Liver (tissue), 9 donors: ENCODE data around the gene NXPE1. TPM values are rescaled to one million over a fixed set of nuclear protein-coding genes. Genes with fewer than 3 reads are reported as not detected.

Experiments
- DNase-seq: peaks from one replicate; pipeline ENCODE4 v3.0.0-alpha.2; 2017; ENCODE audit warnings: low spot score
- H3K27ac ChIP-seq, 2 donors: one replicate each; pipeline ENCODE4 v1.7.0; 2013; ENCODE audit warnings: inconsistent platforms in 2 of 2, low read length in 2 of 2, control low read depth in 1 of 2, low read depth in 1 of 2, mild to moderate bottlenecking in 1 of 2
- H3K27me3 ChIP-seq, 4 donors: one replicate each; pipeline versions ENCODE4 v1.6.1 to v1.7.0; 2013; ENCODE audit warnings: low read length in 3 of 4, inconsistent platforms in 1 of 4, mild to moderate bottlenecking in 1 of 4, moderate library complexity in 1 of 4; ENCODE audit not compliant: control insufficient read depth in 4 of 4, insufficient read depth in 4 of 4
- H3K36me3 ChIP-seq, 4 donors: one replicate each; pipeline versions ENCODE4 v1.6.1 to v1.7.0; 2013; ENCODE audit warnings: low read length in 3 of 4, mild to moderate bottlenecking in 3 of 4, low read depth in 1 of 4, moderate library complexity in 1 of 4; ENCODE audit not compliant: control insufficient read depth in 4 of 4, insufficient read depth in 3 of 4
- H3K4me1 ChIP-seq, 4 donors: one replicate each; pipeline versions ENCODE4 v1.6.1 to v1.7.0; 2013; ENCODE audit warnings: low read length in 3 of 4, mild to moderate bottlenecking in 3 of 4, moderate library complexity in 1 of 4; ENCODE audit not compliant: control insufficient read depth in 4 of 4, insufficient read depth in 4 of 4
- H3K4me3 ChIP-seq, 3 donors: one replicate each; pipeline versions ENCODE4 v1.6.1 to v1.7.0; 2013; ENCODE audit warnings: low read length in 3 of 3, control low read depth in 1 of 3, low read depth in 1 of 3, mild to moderate bottlenecking in 1 of 3
- H3K9ac ChIP-seq, 2 donors: one replicate each; pipeline ENCODE4 v1.7.0; 2013; ENCODE audit warnings: low read length in 2 of 2, mild to moderate bottlenecking in 2 of 2, moderate library complexity in 2 of 2, control low read depth in 1 of 2, low read depth in 1 of 2
- H3K9me3 ChIP-seq, 4 donors: one replicate each; pipeline versions ENCODE4 v1.6.1 to v1.7.0; 2013; ENCODE audit warnings: low read length in 3 of 4; ENCODE audit not compliant: control insufficient read depth in 4 of 4
- ATF3 ChIP-seq: IDR thresholded peaks from 2 replicates; pipeline ENCODE4 v1.6.1; 2016; ENCODE audit warnings: antibody characterized with exemption
- EGR1 ChIP-seq, 2 donors: IDR thresholded peaks; 2 replicates each; pipeline ENCODE4 v1.6.1; 2016 to 2018; ENCODE audit warnings: antibody characterized with exemption in 2 of 2, low read depth in 2 of 2
- FOXA1 ChIP-seq: IDR thresholded peaks from 2 replicates; pipeline ENCODE4 v1.6.1; 2016; ENCODE audit warnings: antibody characterized with exemption
- FOXA2 ChIP-seq: IDR thresholded peaks from 2 replicates; pipeline ENCODE4 v1.6.1; 2016; ENCODE audit warnings: antibody characterized with exemption
- GABPA ChIP-seq, 2 donors: IDR thresholded peaks in 1 of 2; conservative IDR thresholded peaks in 1 of 2; 2 replicates each; pipeline ENCODE4 v1.6.1; 2016; ENCODE audit warnings: antibody characterized with exemption in 2 of 2, mild to moderate bottlenecking in 1 of 2, moderate library complexity in 1 of 2
- HNF4A ChIP-seq, 2 donors: conservative IDR thresholded peaks; 2 replicates each; pipeline ENCODE4 v1.6.1; 2016; ENCODE audit warnings: antibody characterized with exemption in 2 of 2, mild to moderate bottlenecking in 2 of 2
- HNF4G ChIP-seq: IDR thresholded peaks from 2 replicates; pipeline ENCODE4 v1.6.1; 2016; ENCODE audit warnings: antibody characterized with exemption
- JUND ChIP-seq, 2 donors: IDR thresholded peaks; 2 replicates each; pipeline ENCODE4 v1.6.1; 2016; ENCODE audit warnings: antibody characterized with exemption in 2 of 2
- NR2F2 ChIP-seq: IDR thresholded peaks from 2 replicates; pipeline ENCODE4 v1.6.1; 2016; ENCODE audit warnings: antibody characterized with exemption
- RAD21 ChIP-seq, 2 donors: IDR thresholded peaks; 2 replicates each; pipeline ENCODE4 v1.6.1; 2016; ENCODE audit warnings: antibody characterized with exemption in 2 of 2, mild to moderate bottlenecking in 2 of 2
- REST ChIP-seq: IDR thresholded peaks from 2 replicates; pipeline ENCODE4 v1.6.1; 2016; ENCODE audit warnings: antibody characterized with exemption, mild to moderate bottlenecking
- RXRA ChIP-seq, 2 donors: IDR thresholded peaks; 2 replicates each; pipeline ENCODE4 v1.6.1; 2017 to 2018; ENCODE audit warnings: antibody characterized with exemption in 2 of 2, mild to moderate bottlenecking in 1 of 2
- SP1 ChIP-seq: IDR thresholded peaks from 2 replicates; pipeline ENCODE4 v1.6.1; 2018; ENCODE audit warnings: antibody characterized with exemption, mild to moderate bottlenecking
- TAF1 ChIP-seq: conservative IDR thresholded peaks from 2 replicates; pipeline ENCODE4 v1.6.1; 2016; ENCODE audit warnings: antibody characterized with exemption, mild to moderate bottlenecking
- YY1 ChIP-seq: IDR thresholded peaks from 2 replicates; pipeline ENCODE4 v1.6.1; 2016; ENCODE audit warnings: antibody characterized with exemption, mild to moderate bottlenecking
- WGBS: extraction: QIAGEN DNeasy Blood & Tissue Kit; methylation state at CpG from one replicate; pipeline ENCODE4 v1.1.7; 2013; 5-methylcytosine and 5-hydroxymethylcytosine counted together
- polyA plus RNA-seq, 2 donors: library from polyadenylated mRNA; stranded (reverse) in 1 of 2; unstranded in 1 of 2; fragments of 200-250 nt in 1 of 2; fragments of >200 nt in 1 of 2; fragmentation: Nextera tagmentation in 1 of 2; extraction: Ambion mirVana in 1 of 2; gene quantifications; one replicate each; pipeline versions ENCODE4 v1.2.1 to v1.2.3, GENCODE V29; 2013 to 2015
- total RNA-seq, 2 donors: library from RNA; depleted of rRNA; stranded (reverse); fragments of >200 nt; gene quantifications; one replicate each; pipeline ENCODE4 v1.2.3, GENCODE V29; 2014
- TF ChIP-seq, protein P1 (sequence below): IDR thresholded peaks from 2 replicates; pipeline ENCODE4 v1.6.1; 2016; ENCODE audit warnings: antibody characterized with exemption
- donor health status: healthy.
- donor health status: healthy.
- donor health status: healthy.
- donor health status: healthy.
- donor health status: healthy.

The NXPE1 gene
- total and polyA plus RNA-seq, 4 donors: not detected

- WGBS: 34% methylated on average over 3 of the region's 3 CpGs
- H3K4me1 ChIP-seq: no peaks in the 10 kb centered on the region
- DNase-seq: no peak
- no peaks in the 10 kb centered on the region for H3K27me3 ChIP-seq
- TF ChIP-seq ATF3 (no peak), NR2F2 (no peak)
- H3K9ac ChIP-seq: no peak overlapping the region
- H3K36me3 ChIP-seq: no peaks in the 10 kb centered on the region
- H3K4me3 ChIP-seq: no peak overlapping the region
- H3K27ac ChIP-seq: no peak overlapping the region
- no peaks in the 10 kb centered on the region for H3K9me3 ChIP-seq
Measured at GRCh38 chr11:114562166-114562916, 2.7 kb upstream of the NXPE1 start.

- no peak for DNase-seq
- H3K4me3 ChIP-seq: no peak overlapping the region
- no peak overlapping the region for H3K27ac ChIP-seq
Measured at GRCh38 chr11:114556135-114556534, 3.5 kb downstream of the NXPE1 start.

More at GRCh38 chr11:114556135-114556534, 3.5 kb downstream of the NXPE1 start:
- WGBS: 50% methylated on average over 1 of the region's 1 CpG
- no peak overlapping the region for H3K9ac ChIP-seq
- H3K4me1 ChIP-seq: no peaks in the 10 kb centered on the region
- no peaks in the 10 kb centered on the region for H3K36me3 ChIP-seq
- TF ChIP-seq, protein P1, sequence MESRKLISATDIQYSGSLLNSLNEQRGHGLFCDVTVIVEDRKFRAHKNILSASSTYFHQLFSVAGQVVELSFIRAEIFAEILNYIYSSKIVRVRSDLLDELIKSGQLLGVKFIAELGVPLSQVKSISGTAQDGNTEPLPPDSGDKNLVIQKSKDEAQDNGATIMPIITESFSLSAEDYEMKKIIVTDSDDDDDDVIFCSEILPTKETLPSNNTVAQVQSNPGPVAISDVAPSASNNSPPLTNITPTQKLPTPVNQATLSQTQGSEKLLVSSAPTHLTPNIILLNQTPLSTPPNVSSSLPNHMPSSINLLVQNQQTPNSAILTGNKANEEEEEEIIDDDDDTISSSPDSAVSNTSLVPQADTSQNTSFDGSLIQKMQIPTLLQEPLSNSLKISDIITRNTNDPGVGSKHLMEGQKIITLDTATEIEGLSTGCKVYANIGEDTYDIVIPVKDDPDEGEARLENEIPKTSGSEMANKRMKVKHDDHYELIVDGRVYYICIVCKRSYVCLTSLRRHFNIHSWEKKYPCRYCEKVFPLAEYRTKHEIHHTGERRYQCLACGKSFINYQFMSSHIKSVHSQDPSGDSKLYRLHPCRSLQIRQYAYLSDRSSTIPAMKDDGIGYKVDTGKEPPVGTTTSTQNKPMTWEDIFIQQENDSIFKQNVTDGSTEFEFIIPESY: no peak
- TF ChIP-seq EGR1 (IDR thresholded peaks at IDR 0.05; ENCODE audit: low read depth in 2 of 2): no peak
- no peak for TF ChIP-seq FOXA2
- no peak for TF ChIP-seq RAD21 (IDR thresholded peaks at IDR 0.05)
- no peak for TF ChIP-seq TAF1
- no peak for TF ChIP-seq GABPA (IDR thresholded peaks at IDR 0.05 in 1 of 2, conservative IDR thresholded peaks at IDR 0.05 in 1 of 2)
- TF ChIP-seq HNF4G: no peak
- no peak for TF ChIP-seq FOXA1
- no peak for TF ChIP-seq NR2F2
- no peak for TF ChIP-seq HNF4A (conservative IDR thresholded peaks at IDR 0.05)
- TF ChIP-seq REST: no peak
- no peak for TF ChIP-seq SP1
- no peak for TF ChIP-seq JUND (IDR thresholded peaks at IDR 0.05)
- TF ChIP-seq YY1: no peak
- TF ChIP-seq RXRA (IDR thresholded peaks at IDR 0.05): no peak
- H3K9me3 ChIP-seq: no peaks in the 10 kb centered on the region
- no peaks in the 10 kb centered on the region for H3K27me3 ChIP-seq
